Endothelial cell of umbilical vein (primary cell): ENCODE measurements around the gene RBMXL2.

ENCODE experiments used
- CTCF ChIP-seq, 2 donors: IDR thresholded peaks; 1 replicate in 1 of 2; 2 replicates in 1 of 2; pipeline ENCODE4 v1.5.1; 2011; ENCODE audit warnings: low read length in 2 of 2, mild to moderate bottlenecking in 2 of 2, moderate library complexity in 2 of 2, control low read depth in 1 of 2, inconsistent platforms in 1 of 2, low read depth in 1 of 2; ENCODE audit not compliant: insufficient read depth in 1 of 2; ENCODE audit errors: extremely low read depth in 1 of 2
- EZH2 ChIP-seq: IDR thresholded peaks from 2 replicates; pipeline ENCODE4 v1.6.1; 2012; ENCODE audit warnings: borderline replicate concordance, low read depth, mild to moderate bottlenecking, moderate library complexity, low read length, inconsistent platforms; ENCODE audit not compliant: severe bottlenecking
- FOS ChIP-seq: IDR thresholded peaks from 2 replicates; pipeline ENCODE4 v1.6.1; 2011; ENCODE audit warnings: mild to moderate bottlenecking, low read length, moderate library complexity, borderline replicate concordance; ENCODE audit not compliant: insufficient read depth
- MYC ChIP-seq: IDR thresholded peaks from one replicate; pipeline ENCODE4 v1.6.1; 2011; ENCODE audit warnings: mild to moderate bottlenecking, low read depth, low read length
- POLR2A ChIP-seq: IDR thresholded peaks from 2 replicates; pipeline ENCODE4 v1.6.1; 2012; ENCODE audit warnings: low read depth, mild to moderate bottlenecking, control low read depth, low read length

- TF ChIP-seq MYC (no peak), FOS (no peak), EZH2 (no peak), POLR2A (no peak), CTCF (IDR thresholded peaks at IDR 0.05; ENCODE audit: extremely low read depth in 1 of 2, insufficient read depth in 1 of 2, low read depth in 1 of 2, low read length in 2 of 2) (no peak)
These were observed 7.9 kb upstream of the RBMXL2 start for GRCh38 chr11:7080900-7081299.
